Measurements from ENCODE around the gene XPR1.

The XPR1 gene

DNA sequence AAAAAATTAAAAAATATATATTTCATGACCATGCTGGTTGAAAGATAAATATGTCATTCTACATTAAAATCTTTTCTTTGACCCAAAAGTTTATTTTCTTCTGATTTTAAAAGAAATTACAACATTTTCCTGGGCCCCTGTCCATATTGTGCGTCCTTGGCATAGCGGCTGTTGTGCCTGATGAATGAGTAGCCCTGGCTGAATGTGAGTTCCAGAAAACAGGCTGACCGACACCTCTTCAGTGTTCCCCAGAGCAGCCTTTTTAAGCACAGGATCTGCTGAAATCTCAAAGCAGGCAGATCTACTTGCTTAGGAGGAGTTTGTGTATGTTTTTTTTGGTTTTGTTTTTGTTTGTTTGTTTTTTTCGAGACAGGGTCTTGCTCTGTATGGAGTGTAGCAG is 300.6 kb downstream of the XPR1 start:
- DNase-seq (ENCODE audit: low read depth in 2 of 2): no peak

DNA sequence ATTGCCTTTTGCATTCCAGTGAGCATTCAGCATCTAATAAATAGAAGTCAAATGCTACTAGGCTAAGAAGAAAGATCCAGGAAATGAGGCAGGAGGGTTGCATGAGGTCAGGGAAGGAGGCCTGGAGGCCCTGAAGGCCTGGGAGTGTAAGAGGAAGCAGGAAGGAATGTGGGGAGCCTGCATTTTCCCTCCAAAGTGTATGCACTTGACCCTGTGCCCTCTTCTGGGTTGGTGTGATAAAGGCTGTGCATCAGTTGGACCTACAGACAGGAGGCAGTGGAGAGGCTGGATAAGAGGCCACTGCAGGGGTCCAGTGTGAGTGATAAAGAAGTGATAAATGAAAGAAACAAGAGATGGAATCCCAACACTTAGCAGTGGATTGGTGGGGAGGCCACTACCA is 301.3 kb downstream of the XPR1 start:
- DNase-seq (ENCODE audit: low read depth in 2 of 2): no peak

DNA sequence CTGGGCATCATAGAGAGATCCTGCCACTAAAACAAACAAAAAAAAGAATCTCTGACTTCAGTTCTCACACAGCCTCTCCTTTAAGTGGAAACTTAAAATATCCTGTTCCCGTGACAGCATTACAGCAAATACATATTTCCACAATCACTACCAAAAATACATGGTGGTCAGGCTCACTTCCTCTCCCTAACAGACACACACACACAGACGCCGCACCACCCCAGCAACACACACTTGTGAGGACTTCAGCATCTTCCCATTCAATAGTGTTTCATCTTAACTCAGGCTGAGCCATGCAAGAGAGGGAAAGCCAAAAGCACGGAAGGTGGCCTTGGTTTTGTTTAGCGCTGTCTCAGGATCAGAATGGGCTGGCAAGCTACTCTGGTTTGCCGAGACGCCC is 302.7 kb downstream of the XPR1 start:
- DNase-seq (ENCODE audit: low read depth in 2 of 2): no peak

DNA sequence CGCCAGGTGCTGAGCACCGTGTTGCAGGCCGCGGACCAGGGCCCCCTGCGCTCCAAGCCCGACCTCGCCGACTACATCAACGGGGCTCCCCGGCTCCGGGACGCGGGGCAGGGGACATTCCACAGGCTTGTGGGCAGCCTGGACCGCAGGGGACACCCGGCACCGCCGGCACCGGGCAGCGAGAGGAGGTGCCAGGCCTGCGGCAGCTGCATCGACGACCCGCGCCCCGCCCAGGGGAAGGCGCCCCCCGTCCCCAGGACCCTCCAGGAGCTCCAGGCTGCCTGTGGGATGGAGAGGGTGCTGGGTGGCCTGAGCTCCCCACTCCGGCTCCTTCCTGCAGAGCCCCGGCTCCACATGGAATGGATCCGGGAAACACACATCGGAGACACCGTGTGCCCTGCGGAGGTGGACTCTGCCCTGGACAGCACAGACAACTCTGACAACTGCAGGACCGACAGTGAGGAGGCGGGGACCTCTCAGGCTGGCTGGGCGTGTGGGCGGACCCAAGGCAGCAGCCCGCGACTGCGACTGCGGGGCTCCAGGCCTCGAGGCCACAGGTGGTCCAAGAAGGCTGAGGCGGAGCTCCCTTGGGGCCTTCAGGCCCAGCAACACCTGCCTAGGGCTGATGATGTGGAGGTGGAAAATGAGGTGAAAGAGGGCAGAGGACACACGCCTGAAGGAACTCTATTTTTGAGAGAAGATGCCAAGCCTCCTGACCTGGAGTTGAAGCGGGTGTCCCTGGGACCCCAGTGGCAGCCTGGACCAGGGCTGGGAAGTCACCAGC is 303.7 kb downstream of the XPR1 start:
- no peak for DNase-seq (ENCODE audit: low read depth in 2 of 2)

DNA sequence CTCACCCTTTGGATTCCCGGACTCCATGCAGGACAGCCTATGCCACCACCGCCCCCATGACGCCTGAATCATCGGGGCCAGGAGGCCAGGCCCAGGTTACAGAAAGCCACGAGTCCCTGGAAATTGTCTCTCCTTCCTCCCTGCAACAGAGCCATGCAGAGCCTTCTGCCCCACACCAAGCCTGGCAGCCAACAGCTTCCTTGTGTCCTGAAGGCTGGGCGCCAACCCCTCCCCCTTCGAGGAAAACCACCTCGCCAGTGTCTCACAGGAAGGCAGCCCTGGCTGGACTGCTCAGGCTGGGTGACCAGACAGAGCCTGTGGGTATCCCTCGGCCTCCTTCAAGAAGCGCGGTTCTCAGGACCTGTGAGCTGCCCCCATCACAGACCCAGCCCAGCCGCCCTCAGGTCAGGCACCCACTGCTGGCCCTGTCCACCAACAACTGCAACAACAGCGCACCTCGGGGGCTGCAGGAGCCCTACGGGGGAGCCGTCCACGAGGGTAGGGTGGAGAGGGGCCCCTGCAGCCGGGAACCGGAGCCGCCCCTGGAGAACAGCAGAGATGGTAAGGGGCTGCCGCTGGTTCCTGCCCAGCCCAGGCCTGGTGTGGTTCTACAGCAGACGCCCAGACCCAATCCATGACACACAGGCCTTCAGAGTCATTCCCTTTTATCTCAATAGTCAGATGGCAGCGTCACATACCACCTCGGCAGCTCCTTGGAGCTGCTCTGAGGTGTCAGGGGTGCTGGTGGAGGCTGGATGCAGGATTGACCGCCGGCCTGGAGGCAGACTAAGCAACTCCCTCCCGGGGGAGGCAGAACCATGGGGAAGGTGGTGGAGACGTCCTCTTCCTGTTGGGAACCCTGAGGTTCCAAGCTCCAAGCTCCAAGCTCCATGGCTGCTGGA is 304.5 kb downstream of the XPR1 start:
- no peak for DNase-seq (ENCODE audit: low read depth in 2 of 2)

DNA sequence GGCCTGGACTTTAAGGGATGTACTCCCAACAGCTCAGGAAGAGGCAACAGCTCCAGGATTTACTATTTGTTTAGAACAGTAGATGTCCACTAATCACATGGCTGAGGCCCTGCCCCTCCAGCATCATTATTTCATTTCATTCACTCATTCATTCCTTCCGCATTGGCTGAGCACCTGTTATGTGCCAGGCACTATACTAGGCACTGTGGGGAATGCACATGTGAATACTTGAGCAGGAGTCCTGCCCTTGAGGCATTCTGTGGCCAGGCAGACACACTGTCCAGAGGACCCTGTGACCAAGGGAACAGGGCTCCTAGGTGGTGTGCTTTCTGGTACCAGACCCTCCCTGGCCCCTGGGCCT is 305.2 kb downstream of the XPR1 start:
- no peak for DNase-seq (ENCODE audit: low read depth in 2 of 2)

DNA sequence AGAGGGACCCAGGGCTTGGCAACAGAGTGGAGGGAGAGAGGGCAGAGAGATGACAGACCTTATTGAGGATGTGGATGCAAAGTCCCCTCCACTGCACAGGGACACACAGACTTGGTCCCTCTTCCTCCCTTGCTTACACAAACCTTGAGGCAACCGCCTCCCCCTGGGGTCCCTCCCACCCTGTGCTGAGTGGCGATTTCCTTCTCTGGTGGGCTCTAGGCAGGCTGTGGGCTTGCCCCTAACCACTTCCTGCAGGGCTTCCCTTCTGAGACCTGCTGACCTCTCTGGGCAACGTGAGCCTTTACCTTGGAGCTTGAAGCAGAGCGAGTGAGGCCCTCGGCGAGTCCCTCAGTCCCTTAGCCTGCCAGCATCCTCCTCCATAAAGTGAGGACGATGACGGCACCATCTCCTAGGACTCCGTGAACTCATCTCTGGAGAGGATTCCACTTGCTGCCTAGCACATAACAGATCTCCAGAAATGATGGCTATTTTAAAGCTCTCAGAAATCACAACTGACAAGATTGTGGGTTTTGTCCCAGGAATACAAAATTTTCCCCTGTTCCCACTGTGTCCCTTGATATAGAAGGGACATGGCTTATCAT is 305.9 kb downstream of the XPR1 start:
- DNase-seq (ENCODE audit: low read depth in 2 of 2): no peak

DNA sequence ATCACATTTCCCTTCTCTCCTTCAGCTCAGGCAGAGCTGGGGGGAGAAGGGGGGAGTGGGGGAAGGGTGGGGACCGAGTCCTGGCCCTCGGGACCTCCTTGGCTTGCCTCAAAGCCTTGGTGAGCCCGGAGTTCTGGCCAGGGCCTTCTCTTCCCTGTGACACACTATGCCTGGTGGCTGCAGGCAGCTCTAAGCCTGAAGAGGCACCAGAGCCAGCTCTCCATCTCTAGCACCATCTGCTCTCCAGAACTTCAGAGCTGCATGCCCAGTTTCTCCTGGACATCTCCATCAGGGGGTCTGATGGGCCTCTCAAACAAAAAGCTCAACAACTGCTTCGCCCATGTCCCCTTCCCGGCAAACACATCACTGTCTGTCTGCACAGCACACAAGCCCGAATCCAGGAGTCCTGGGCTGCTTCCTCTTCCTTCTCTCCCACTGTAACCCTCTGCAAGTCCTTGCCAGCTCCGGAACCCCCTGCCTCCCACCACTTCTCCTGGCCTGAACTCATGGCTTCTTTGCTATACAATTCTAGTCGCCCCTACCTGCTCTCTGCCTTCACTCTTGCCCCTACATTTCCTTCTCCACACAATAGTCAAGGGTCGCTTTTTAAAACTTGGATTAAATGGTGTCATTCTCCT is 307.4 kb downstream of the XPR1 start:
- no peak for DNase-seq (ENCODE audit: low read depth in 2 of 2)

DNA sequence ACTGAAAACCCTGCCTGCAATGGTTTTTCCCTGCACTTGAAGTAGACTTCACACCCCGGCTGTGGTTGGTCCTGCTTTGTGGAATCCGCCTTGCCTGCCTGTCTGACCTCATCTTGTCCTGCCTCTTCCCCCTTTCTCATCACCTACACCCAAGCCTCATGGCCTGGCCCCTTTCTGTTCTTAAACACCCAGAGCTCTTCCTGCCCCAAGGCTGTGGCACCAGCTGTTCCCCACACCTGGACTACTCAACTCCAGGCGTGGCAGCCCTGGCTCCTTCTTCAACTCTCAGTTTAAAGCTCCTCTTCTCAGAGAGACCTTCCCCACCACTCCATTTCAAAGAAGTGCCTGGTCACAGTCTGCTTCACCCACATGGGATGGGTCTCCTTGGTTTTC is 307.9 kb downstream of the XPR1 start:
- no peak for DNase-seq (ENCODE audit: low read depth in 2 of 2)
